HCT116 (cell line): ENCODE results near the gene IFIH1. TPM values are rescaled to one million over a fixed set of nuclear protein-coding genes. Genes with fewer than 3 reads are reported as not detected.

Source experiments
- ATAC-seq: fragments of 200-7000 bp; cut with Tn5 transposase; 2 replicates; pipeline ENCODE4 v1.9.1; 2020; ENCODE audit warnings: mild to moderate bottlenecking, moderate library complexity
- BruUV-seq: library from RNA; stranded (reverse); fragments of 400-500 nt; replicated peaks from 2 replicates; lab custom pipeline; 2021; lab: Mats Ljungman, UMichigan
- CTCF ChIA-PET: fragments of 300-600 bp; sonication (Branson Sonifier 250); formaldehyde crosslinking; loops from one replicate; lab custom pipeline; 2021; ENCODE audit warnings: antibody characterized with exemption; lab: Charles Lee
- POLR2A ChIA-PET: fragments of 300-600, 350-600 bp; sonication (Branson Sonifier 250); formaldehyde crosslinking; loops from one replicate; lab custom pipeline; 2021; ENCODE audit warnings: antibody characterized with exemption; lab: Charles Lee
- RAD21 ChIA-PET, 2 experiments: fragments of 300-600 bp; sonication (Branson Sonifier 250); formaldehyde crosslinking; loops; one replicate each; lab custom pipeline; 2023; ENCODE audit warnings: low total read pairs in 2 of 2; ENCODE audit not compliant: uncharacterized antibody in 2 of 2, unreplicated experiment in 2 of 2, low non-redundant PET in 1 of 2; lab: Charles Lee
- DNase-seq: peaks from one replicate; pipeline ENCODE4 v3.0.0-alpha.2; 2010; ENCODE audit warnings: low read depth, low spot score
- H2AFZ ChIP-seq: fragments of 200-600 bp; shearing (Covaris generic), sonication (generic); 2 replicates; pipeline ENCODE4 v1.6.1; 2017; ENCODE audit warnings: low read depth, mixed run types, mixed read lengths, antibody characterized with exemption, low read length; ENCODE audit not compliant: poor library complexity, severe bottlenecking
- H3K27ac ChIP-seq: 2 replicates; pipeline ENCODE4 v1.5.1; 2012; ENCODE audit warnings: low read depth, low read length
- H3K27me3 ChIP-seq: fragments of 200-600 bp; sonication (generic); 2 replicates; pipeline ENCODE4 v1.6.1; 2016; ENCODE audit warnings: mixed run types, low read length, mixed read lengths; ENCODE audit not compliant: insufficient read depth
- H3K36me3 ChIP-seq, 2 experiments: fragments of 200-500 bp in 1 of 2; fragments of 200-600 bp in 1 of 2; sonication (Bioruptor generic) in 1 of 2; sonication (generic) in 1 of 2; 2 replicates each; pipeline versions ENCODE4 v1.5.1 to v1.6.1; 2014 to 2016; ENCODE audit warnings: low read length in 2 of 2, inconsistent platforms in 1 of 2, mixed read lengths in 1 of 2, mixed run types in 1 of 2; ENCODE audit not compliant: insufficient read depth in 2 of 2, control insufficient read depth in 1 of 2
- H3K4me1 ChIP-seq, 2 experiments: fragments of 200-600 bp in 1 of 2; sonication (generic) in 1 of 2; 2 replicates each; pipeline versions ENCODE4 v1.5.1 to v1.6.1; 2012 to 2017; ENCODE audit warnings: low read length in 2 of 2, inconsistent platforms in 1 of 2, mild to moderate bottlenecking in 1 of 2, mixed read lengths in 1 of 2, mixed run types in 1 of 2, moderate library complexity in 1 of 2; ENCODE audit not compliant: insufficient read depth in 2 of 2, control insufficient read depth in 1 of 2
- H3K4me2 ChIP-seq: fragments of 200-600 bp; sonication (generic); 2 replicates; pipeline ENCODE4 v1.6.1; 2017; ENCODE audit warnings: mixed run types, low read length, mixed read lengths
- H3K4me3 ChIP-seq, 2 experiments: fragments of 200-600 bp in 1 of 2; sonication (generic) in 1 of 2; replicated peaks in 1 of 2; 2 replicates each; pipeline ENCODE4 v1.5.1; 2011 to 2016; ENCODE audit warnings: low read length in 2 of 2, control low read depth in 1 of 2, low read depth in 1 of 2, mild to moderate bottlenecking in 1 of 2, mixed read lengths in 1 of 2, mixed run types in 1 of 2
- H3K79me2 ChIP-seq: fragments of 200-600 bp; sonication (generic); 2 replicates; pipeline ENCODE4 v1.6.1; 2017; ENCODE audit warnings: mild to moderate bottlenecking, mixed run types, low read length, moderate library complexity, mixed read lengths; ENCODE audit not compliant: insufficient read depth
- H3K9ac ChIP-seq: fragments of 200-600 bp; sonication (generic); 2 replicates; pipeline ENCODE4 v1.6.1; 2016; ENCODE audit warnings: low read length, mixed read lengths
- H3K9me2 ChIP-seq: fragments of 200-600 bp; sonication (generic), shearing (Covaris generic); 2 replicates; pipeline ENCODE4 v1.6.1; 2017; ENCODE audit warnings: mixed run types, mild to moderate bottlenecking, moderate library complexity; ENCODE audit not compliant: insufficient read depth
- H3K9me3 ChIP-seq, 2 experiments: fragments of 200-500 bp in 1 of 2; fragments of 200-600 bp in 1 of 2; sonication (Bioruptor generic) in 1 of 2; sonication (generic) in 1 of 2; 2 replicates each; pipeline ENCODE4 v1.6.1; 2014 to 2017; ENCODE audit warnings: low read length in 2 of 2, mixed read lengths in 2 of 2, inconsistent platforms in 1 of 2, low read depth in 1 of 2, mild to moderate bottlenecking in 1 of 2, mixed run types in 1 of 2, moderate library complexity in 1 of 2; ENCODE audit not compliant: control insufficient read depth in 1 of 2, insufficient read depth in 1 of 2
- H4K20me1 ChIP-seq: fragments of 200-600 bp; sonication (generic), shearing (Covaris generic); 2 replicates; pipeline ENCODE4 v1.6.1; 2017; ENCODE audit warnings: mixed run types, mild to moderate bottlenecking, moderate library complexity; ENCODE audit not compliant: insufficient read depth
- FOSL1 ChIP-seq: IDR thresholded peaks from 2 replicates; pipeline ENCODE4 v1.6.1; 2012; ENCODE audit warnings: low read depth
- JUND ChIP-seq: IDR thresholded peaks from 2 replicates; pipeline ENCODE4 v1.6.1; 2012
- POLR2AphosphoS5 ChIP-seq: IDR thresholded peaks from 2 replicates; pipeline ENCODE4 v1.6.1; 2011; ENCODE audit warnings: mild to moderate bottlenecking, low read depth, low read length, moderate library complexity
- REST ChIP-seq: IDR thresholded peaks from 2 replicates; pipeline ENCODE4 v1.6.1; 2012; ENCODE audit warnings: low read depth
- SIN3A ChIP-seq: IDR thresholded peaks from 2 replicates; pipeline ENCODE4 v1.6.1; 2012; ENCODE audit warnings: low read depth
- YY1 ChIP-seq: IDR thresholded peaks from 2 replicates; pipeline ENCODE4 v1.6.1; 2011; ENCODE audit warnings: low read length, low read depth, moderate library complexity, mild to moderate bottlenecking; ENCODE audit not compliant: insufficient replicate concordance; ENCODE audit errors: extremely low read depth
- intact Hi-C: fragments of 100-400 bp; cut with micrococcal nuclease; formaldehyde crosslinking; loops from 2 replicates; pipeline ENCODE4 v1.10.0; 2022
- total RNA-seq: library from RNA; stranded (reverse); gene quantifications from one replicate; pipeline ENCODE4 v1.2.1, GENCODE V29; 2021; ENCODE audit not compliant: unreplicated experiment

Gene IFIH1
- total RNA-seq, 1 experiment from 2014 or later: 7.0 TPM

DNA sequence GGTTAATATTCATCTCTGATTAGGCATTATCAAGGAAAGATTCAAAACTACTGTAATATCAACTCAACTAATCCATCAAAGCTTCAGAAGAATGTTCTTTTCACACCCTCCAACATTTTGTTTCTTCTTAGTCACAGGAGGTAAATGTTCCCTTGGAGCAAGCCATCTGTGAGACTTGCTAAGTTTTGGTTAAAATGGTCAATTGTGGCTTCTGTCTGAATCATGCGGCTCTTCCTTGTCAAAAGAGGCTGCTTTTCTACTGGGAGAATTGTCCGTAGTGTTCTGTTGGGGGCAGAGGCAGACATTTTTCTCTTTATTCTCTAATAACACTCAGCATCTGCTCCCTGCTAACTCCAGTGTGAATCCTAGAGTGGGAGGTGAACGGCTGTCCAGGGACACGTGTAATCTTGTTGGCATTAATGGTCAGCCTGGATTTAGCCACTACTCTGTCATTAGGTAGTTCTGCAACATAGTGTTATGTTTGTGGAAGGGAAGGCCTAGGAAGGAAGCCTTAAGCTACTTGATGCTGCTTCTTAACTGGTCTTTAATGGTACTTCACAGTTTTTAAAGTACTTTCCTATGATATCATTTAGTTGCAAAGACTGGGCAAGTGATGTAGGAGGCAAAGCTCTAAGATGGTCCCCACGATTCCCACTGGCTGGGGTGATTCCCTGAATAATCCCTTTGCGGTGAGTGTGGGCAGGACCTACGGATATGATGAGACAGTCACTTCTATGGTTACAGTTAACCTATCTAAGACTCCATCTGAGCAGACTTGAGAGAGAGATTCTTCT, 52.6 kb downstream of the IFIH1 start:
- DNase-seq (no peak), ATAC-seq (no peak)
- BruUV-seq: no TSS peak
- Histone ChIP-seq H3K27me3 (no peaks in the 10 kb centered on the region), H3K4me3 (no peak overlapping the region), H3K4me1 (peaks cover 0 to 5% of the 10 kb centered on the region in 2 experiments; a peak in 1 of 4 replicates), H3K9ac (no peak overlapping the region), H3K27ac (no peak overlapping the region), H2AFZ (no peak overlapping the region), H3K36me3 (no peaks in the 10 kb centered on the region), H3K9me3 (no peaks in the 10 kb centered on the region), H3K9me2 (no peaks in the 10 kb centered on the region; the same call in none of the 2 replicates), H4K20me1 (no peaks in the 10 kb centered on the region), H3K79me2 (no peaks in the 10 kb centered on the region), H3K4me2 (no peak overlapping the region)
- ChIA-PET CTCF (no interaction called here), POLR2A (no interaction called here), RAD21 (no interaction called here)
- TF ChIP-seq POLR2AphosphoS5 (no peak), JUND (no peak), SIN3A (no peak), REST (no peak), FOSL1 (no peak), YY1 (no peak)
- intact Hi-C loops: no loop called here
